ENCODE data around the gene BSCL2.

Gene BSCL2

DNA sequence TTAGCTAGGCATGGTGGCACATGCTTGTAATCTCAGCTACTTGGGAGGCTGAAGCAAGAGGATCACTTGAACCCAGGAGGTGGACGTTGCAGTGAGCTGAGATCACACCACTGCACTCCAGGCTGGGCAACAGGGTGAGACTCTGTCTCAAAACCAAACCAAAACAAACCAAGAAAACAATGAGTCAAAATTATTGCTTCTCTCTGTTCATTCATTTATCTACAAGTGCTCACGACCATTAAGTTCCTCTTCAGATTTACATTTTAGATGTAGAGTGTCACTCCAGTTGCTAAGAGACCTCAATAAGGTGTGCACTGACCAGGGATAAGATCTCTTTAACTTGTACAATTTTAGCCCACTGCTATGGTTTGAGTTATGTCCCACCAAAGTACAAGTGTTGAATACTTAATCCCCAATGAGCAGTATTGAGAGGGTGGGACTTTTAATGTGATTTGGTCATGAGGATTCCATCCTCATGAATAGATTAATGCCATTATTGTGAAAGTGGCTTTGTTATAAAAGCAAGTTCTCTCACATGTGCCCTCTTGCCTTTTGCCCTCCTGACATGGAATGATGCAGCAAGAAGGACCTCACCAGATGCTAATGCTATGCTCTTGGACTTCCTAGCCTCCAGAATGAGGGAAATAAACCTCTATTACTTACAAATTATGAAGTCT is 12.2 kb upstream of the BSCL2 start:
- no peak overlapping the region for H3K27ac ChIP-seq
- H3K27me3 ChIP-seq (ENCODE audit: insufficient read depth, low read depth), result no peaks in the 10 kb centered on the region
- peaks cover 11% of the 10 kb centered on the region; the same call in 1 of the 2 replicates for H4K20me1 ChIP-seq (ENCODE audit: insufficient read depth)
- peaks cover 61% of the 10 kb centered on the region; the same call in 1 of the 2 replicates for H3K36me3 ChIP-seq (ENCODE audit: insufficient read depth)
- H3K79me2 ChIP-seq (ENCODE audit: insufficient read depth, low read depth), result peaks cover 89% of the 10 kb centered on the region
- TF ChIP-seq, protein P1, sequence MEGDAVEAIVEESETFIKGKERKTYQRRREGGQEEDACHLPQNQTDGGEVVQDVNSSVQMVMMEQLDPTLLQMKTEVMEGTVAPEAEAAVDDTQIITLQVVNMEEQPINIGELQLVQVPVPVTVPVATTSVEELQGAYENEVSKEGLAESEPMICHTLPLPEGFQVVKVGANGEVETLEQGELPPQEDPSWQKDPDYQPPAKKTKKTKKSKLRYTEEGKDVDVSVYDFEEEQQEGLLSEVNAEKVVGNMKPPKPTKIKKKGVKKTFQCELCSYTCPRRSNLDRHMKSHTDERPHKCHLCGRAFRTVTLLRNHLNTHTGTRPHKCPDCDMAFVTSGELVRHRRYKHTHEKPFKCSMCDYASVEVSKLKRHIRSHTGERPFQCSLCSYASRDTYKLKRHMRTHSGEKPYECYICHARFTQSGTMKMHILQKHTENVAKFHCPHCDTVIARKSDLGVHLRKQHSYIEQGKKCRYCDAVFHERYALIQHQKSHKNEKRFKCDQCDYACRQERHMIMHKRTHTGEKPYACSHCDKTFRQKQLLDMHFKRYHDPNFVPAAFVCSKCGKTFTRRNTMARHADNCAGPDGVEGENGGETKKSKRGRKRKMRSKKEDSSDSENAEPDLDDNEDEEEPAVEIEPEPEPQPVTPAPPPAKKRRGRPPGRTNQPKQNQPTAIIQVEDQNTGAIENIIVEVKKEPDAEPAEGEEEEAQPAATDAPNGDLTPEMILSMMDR (conservative IDR thresholded peaks at IDR 0.05; ENCODE audit: low read depth, low read length), result no peak
- no peak overlapping the region for H3K4me3 ChIP-seq (IDR thresholded peaks at IDR 0.05; ENCODE audit: insufficient read depth, low read depth, low read length)
- no peak overlapping the region for H2AFZ ChIP-seq (ENCODE audit: low read depth)
- peaks cover 66% of the 10 kb centered on the region for H3K4me1 ChIP-seq (ENCODE audit: low read depth, poor library complexity, severe bottlenecking)
- H3K4me2 ChIP-seq, result no peak overlapping the region
- H3K9ac ChIP-seq, result no peak overlapping the region

DNA sequence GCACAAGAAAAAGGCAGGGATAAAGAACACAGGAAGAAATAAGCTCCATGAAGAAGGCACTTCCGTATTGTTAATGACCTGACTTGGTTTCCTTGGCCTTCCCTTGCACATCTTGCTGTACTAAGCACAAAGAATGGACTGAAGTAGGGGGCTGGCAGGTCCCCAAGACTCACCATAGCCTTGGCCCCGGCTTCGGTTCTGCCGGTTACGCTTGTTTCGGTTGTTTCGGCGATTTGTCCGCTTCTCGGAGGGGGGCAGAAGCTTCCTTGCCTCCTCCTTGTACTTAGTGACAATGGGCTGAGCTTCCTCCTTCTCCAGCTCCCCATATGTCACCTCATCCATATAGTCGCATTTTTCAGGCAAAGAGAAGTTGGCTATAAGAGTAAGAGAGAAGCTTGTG is 9.6 kb upstream of the BSCL2 start:
- H3K79me2 ChIP-seq (ENCODE audit: insufficient read depth, low read depth), result peaks cover 66% of the 10 kb centered on the region
- H3K4me2 ChIP-seq, result peak overlapping the region; percentile 60; the same call in 1 of the 2 replicates
- peaks cover 39% of the 10 kb centered on the region; the same call in 1 of the 2 replicates for H3K36me3 ChIP-seq (ENCODE audit: insufficient read depth)

DNA sequence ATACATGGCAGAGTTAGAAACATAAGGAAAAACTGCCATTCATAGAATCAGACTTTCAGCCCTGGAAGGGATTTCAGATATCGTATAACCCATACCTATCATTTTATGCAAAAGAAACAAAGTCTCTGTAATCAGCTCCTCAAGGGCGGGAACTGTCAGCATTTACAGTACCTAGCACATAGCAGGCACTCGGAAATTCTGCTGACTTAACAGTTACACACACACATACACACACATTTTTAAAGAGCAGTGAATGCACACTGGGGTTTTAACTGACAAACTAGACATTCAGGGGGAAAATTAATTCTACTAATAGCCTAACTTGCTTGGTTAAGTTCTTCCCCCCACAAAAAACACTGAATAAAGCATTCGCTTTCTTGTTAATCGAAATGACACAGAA is 9.0 kb upstream of the BSCL2 start:
- TF ChIP-seq, protein P1 (conservative IDR thresholded peaks at IDR 0.05; ENCODE audit: low read depth, low read length), result no peak
- Histone ChIP-seq H3K4me2 (peak overlapping the region; percentile 60; the same call in 1 of the 2 replicates), H3K4me3 (IDR thresholded peaks at IDR 0.05; ENCODE audit: insufficient read depth, low read depth, low read length) (no peak overlapping the region), H3K4me1 (ENCODE audit: low read depth, poor library complexity, severe bottlenecking) (peaks cover 76% of the 10 kb centered on the region), H3K79me2 (ENCODE audit: insufficient read depth, low read depth) (peaks cover 65% of the 10 kb centered on the region), H3K9ac (no peak overlapping the region), H3K27me3 (ENCODE audit: insufficient read depth, low read depth) (no peaks in the 10 kb centered on the region), H3K27ac (peak overlapping the region; percentile 18; the same call in 1 of the 2 replicates), H3K36me3 (ENCODE audit: insufficient read depth) (peaks cover 33% of the 10 kb centered on the region; the same call in 1 of the 2 replicates), H2AFZ (ENCODE audit: low read depth) (no peak overlapping the region), H4K20me1 (ENCODE audit: insufficient read depth) (no peaks in the 10 kb centered on the region)

More for the DNA sequence above, 9.6 kb upstream of the BSCL2 start:
- Histone ChIP-seq H4K20me1 (ENCODE audit: insufficient read depth) (no peaks in the 10 kb centered on the region), H3K27me3 (ENCODE audit: insufficient read depth, low read depth) (no peaks in the 10 kb centered on the region), H3K4me3 (IDR thresholded peaks at IDR 0.05; ENCODE audit: insufficient read depth, low read depth, low read length) (no peak overlapping the region), H2AFZ (ENCODE audit: low read depth) (no peak overlapping the region), H3K9ac (no peak overlapping the region), H3K4me1 (ENCODE audit: low read depth, poor library complexity, severe bottlenecking) (peaks cover 70% of the 10 kb centered on the region), H3K27ac (peak overlapping the region; percentile 18; the same call in 1 of the 2 replicates)
- TF ChIP-seq, protein P1 (conservative IDR thresholded peaks at IDR 0.05; ENCODE audit: low read depth, low read length), result no peak

DNA sequence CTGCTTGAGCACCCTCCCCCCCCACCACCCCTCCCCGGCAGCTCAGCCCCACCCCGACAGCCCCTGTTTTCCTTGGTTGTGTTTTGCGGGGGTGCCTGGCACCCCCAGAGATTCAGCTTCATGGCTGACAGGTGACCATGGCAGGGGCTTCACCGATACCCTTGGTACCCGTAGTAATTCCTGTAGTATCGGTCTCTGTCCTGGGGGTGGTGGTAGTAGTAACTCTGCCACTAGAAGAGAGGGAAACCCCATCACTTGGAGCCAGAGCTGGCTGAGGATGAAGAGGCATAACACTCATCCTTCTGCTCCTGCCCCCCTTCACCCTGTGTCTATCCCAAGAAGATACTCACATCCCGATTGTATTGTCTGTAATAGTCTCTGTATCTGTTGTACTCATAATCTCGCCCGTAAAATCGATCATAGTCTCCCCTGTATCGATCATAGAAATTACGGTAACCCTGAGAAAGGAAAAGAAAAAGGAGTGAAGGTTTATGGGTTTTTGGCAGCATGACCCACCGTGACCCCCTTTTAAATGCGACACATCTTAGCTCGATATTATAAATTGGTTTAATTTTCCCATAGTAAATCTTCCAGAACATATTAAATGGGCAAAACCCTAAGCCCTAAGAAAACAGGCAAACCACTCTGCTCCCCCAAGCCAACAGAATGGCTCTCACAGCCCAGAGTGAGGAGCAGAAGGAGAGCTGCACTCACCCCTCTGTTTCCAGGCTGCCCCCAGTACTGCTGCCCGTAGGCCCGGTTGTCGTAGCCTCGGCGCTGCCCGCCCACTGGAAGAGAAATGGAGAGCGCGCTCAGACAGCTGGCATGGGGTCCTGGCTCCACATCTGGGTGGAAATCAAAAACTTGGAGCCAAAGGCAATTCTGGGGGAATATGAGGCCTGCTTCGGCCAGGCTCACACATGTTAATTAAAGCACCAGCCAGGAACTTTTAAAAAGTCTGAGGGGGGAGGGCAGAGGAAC is 8.2 kb upstream of the BSCL2 start:
- Histone ChIP-seq H3K27me3 (ENCODE audit: insufficient read depth, low read depth) (no peaks in the 10 kb centered on the region), H3K27ac (peak overlapping the region; percentile 18; the same call in 1 of the 2 replicates), H3K79me2 (ENCODE audit: insufficient read depth, low read depth) (peaks cover 61% of the 10 kb centered on the region), H3K4me1 (ENCODE audit: low read depth, poor library complexity, severe bottlenecking) (peaks cover 84% of the 10 kb centered on the region), H4K20me1 (ENCODE audit: insufficient read depth) (no peaks in the 10 kb centered on the region), H3K4me3 (IDR thresholded peaks at IDR 0.05; ENCODE audit: insufficient read depth, low read depth, low read length) (no peak overlapping the region), H3K9ac (no peak overlapping the region), H2AFZ (ENCODE audit: low read depth) (no peak overlapping the region), H3K36me3 (ENCODE audit: insufficient read depth) (peaks cover 26% of the 10 kb centered on the region; the same call in 1 of the 2 replicates), H3K4me2 (peak overlapping the region; percentile 60)
- TF ChIP-seq, protein P1 (conservative IDR thresholded peaks at IDR 0.05; ENCODE audit: low read depth, low read length), result no peak
